ENCODE measurements around the gene TOMM40. TPM values are rescaled to one million over a fixed set of nuclear protein-coding genes. Genes with fewer than 3 reads are reported as not detected.
"Not testable (repeated sequence)": the region's sequence is repeated elsewhere in the genome, so short reads cannot be mapped to it uniquely, and the experiment has no call there.

The TOMM40 gene
- total and polyA plus RNA-seq, 5 donors from 2014 or later, result 22.8 to 27.8 (median 25.7) TPM

DNA sequence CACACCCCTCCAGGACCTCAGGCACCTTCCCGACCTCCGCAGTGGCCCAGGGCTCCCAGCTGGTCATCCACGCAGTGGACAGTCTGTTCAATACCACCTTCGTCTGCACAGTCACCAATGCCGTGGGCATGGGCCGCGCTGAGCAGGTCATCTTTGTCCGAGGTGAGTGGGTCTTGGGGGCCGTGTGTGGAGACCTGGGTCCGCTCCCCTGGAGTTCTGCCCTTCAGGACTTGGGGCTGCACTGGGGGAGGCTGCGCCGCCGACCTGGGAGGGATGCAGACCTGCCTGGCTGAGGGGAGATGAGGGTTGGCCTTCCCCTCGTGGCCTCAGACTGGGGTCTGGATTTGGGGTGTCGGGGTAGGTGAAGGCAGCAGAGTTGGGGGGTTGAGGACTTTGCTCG, 16.7 kb upstream of the TOMM40 start:
- Mint-ChIP-seq H3K36me3 (no peaks in the 10 kb centered on the region), H3K27ac (no peak overlapping the region), H3K4me3 (no peak overlapping the region), H3K27me3 (peaks cover 5% of the 10 kb centered on the region), H3K4me1 (peaks cover 0 to 3% (median 2%) of the 10 kb centered on the region in 4 donors), H3K9me3 (peaks cover 0 to 2% (median 0%) of the 10 kb centered on the region in 7 donors)
- no peaks in the 10 kb centered on the region for H3K9me3 ChIP-seq (ENCODE audit: control insufficient read depth in 2 of 2, low read length in 2 of 2)
- H3K4me3 ChIP-seq (ENCODE audit: low read depth, low read length), result no peak overlapping the region
- no peaks in the 10 kb centered on the region for H3K27me3 ChIP-seq (ENCODE audit: control insufficient read depth, insufficient read depth, low read length)
- H3K27ac ChIP-seq (ENCODE audit: insufficient read depth, low read length, poor library complexity, severe bottlenecking), result no peak overlapping the region
- H3K36me3 ChIP-seq (ENCODE audit: control insufficient read depth, insufficient read depth, low read length), result no peaks in the 10 kb centered on the region
- DNase-seq, result no peak
- ATAC-seq (ENCODE audit: low read depth in 2 of 2), result no peak
- H3K4me1 ChIP-seq (ENCODE audit: control insufficient read depth, insufficient read depth, low read length, poor library complexity, severe bottlenecking), result no peaks in the 10 kb centered on the region

DNA sequence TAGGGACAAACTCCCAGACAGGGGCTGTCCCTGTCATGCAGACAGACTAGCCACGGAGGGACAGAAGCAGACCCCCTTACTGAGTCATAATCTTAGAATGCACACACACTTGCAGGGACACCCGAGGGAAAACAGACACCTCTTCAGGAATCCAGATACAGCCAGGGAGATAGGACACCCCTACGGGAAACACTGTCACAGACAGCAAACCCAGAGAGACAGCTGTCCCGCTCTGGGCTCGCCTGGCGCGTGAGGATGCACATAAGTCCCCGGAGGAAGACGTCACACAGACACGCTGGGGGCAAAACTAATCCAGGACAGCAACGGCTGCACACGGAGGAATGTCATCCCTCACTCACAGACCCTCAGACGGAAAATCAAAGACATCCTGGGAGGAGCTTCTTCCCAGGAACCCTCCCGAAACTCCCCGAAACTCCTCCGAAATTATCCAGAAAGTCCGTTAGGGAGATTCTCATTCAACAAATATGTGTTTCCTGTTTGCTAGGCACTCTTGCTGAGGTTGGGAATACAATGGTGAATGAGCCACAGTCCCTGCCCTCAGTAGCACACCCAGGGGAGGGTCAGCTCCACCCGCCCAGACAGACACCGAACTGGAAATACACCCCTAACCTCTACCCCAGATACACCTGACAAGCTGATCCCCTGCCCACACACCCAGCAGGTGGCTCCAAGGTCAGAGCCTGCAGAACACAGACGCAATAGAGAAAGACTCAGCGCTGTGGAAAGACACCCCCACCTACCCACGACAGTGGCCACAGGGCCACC, 15.2 kb upstream of the TOMM40 start:
- no peaks in the 10 kb centered on the region for H3K36me3 ChIP-seq (ENCODE audit: control insufficient read depth, insufficient read depth, low read length)
- Mint-ChIP-seq H3K9me3 (peaks cover 0 to 2% (median 0%) of the 10 kb centered on the region in 7 donors), H3K36me3 (no peaks in the 10 kb centered on the region), H3K4me3 (no peak overlapping the region), H3K4me1 (peaks cover 0 to 3% (median 2%) of the 10 kb centered on the region in 4 donors), H3K27ac (no peak overlapping the region), H3K27me3 (no peaks in the 10 kb centered on the region)
- no peak for DNase-seq
- no peaks in the 10 kb centered on the region for H3K9me3 ChIP-seq (ENCODE audit: control insufficient read depth in 2 of 2, low read length in 2 of 2)
- no peaks in the 10 kb centered on the region for H3K27me3 ChIP-seq (ENCODE audit: control insufficient read depth, insufficient read depth, low read length)
- no peak overlapping the region for H3K4me3 ChIP-seq (ENCODE audit: low read depth, low read length)
- no peaks in the 10 kb centered on the region for H3K4me1 ChIP-seq (ENCODE audit: control insufficient read depth, insufficient read depth, low read length, poor library complexity, severe bottlenecking)
- ATAC-seq (ENCODE audit: low read depth in 2 of 2), result no peak
- no peak overlapping the region for H3K27ac ChIP-seq (ENCODE audit: insufficient read depth, low read length, poor library complexity, severe bottlenecking)

DNA sequence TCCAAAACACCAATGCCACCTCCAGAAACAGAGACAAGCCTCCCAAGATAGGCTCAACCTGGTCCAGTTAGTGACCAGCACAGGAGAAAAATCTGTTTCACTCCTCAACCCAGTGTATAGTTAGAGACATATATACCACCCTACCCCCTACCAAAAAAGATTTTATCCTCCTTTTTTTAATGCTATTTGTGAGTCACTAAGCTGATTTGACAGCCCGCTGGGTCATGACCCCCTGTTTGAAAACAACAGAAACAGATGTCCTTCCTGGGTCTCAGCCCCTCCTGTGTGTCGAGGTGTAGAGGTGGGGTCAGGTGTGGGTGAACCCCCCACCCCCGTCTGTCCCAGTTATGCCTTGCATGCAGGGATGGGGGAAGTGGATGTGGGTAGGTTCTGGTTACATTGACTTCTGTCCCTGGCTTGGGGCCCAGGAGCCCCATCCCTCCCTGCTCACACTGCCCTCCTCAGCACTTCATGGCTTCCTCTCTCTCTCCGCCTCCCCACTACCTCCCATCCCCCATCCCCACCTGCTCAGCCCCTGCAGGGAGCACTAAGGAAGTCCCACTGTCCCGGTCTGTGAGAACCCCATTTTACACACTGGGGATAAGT, 14.0 kb upstream of the TOMM40 start:
- no peaks in the 10 kb centered on the region for H3K4me1 ChIP-seq (ENCODE audit: control insufficient read depth, insufficient read depth, low read length, poor library complexity, severe bottlenecking)
- H3K9me3 ChIP-seq (ENCODE audit: control insufficient read depth in 2 of 2, low read length in 2 of 2), result no peaks in the 10 kb centered on the region
- H3K36me3 Mint-ChIP-seq, result no peaks in the 10 kb centered on the region
- DNase-seq (no peak), ATAC-seq (ENCODE audit: low read depth in 2 of 2) (no peak)
- H3K4me1 Mint-ChIP-seq, result peaks cover 0 to 3% (median 2%) of the 10 kb centered on the region in 4 donors
- H3K27me3 ChIP-seq (ENCODE audit: control insufficient read depth, insufficient read depth, low read length), result no peaks in the 10 kb centered on the region
- peaks cover 0 to 2% (median 0%) of the 10 kb centered on the region in 7 donors for H3K9me3 Mint-ChIP-seq
- no peak overlapping the region for H3K27ac ChIP-seq (ENCODE audit: insufficient read depth, low read length, poor library complexity, severe bottlenecking)
- no peak overlapping the region for H3K4me3 ChIP-seq (ENCODE audit: low read depth, low read length)
- H3K27ac Mint-ChIP-seq, result no peak overlapping the region
- no peaks in the 10 kb centered on the region for H3K27me3 Mint-ChIP-seq
- no peak overlapping the region for H3K4me3 Mint-ChIP-seq
- H3K36me3 ChIP-seq (ENCODE audit: control insufficient read depth, insufficient read depth, low read length), result no peaks in the 10 kb centered on the region

DNA sequence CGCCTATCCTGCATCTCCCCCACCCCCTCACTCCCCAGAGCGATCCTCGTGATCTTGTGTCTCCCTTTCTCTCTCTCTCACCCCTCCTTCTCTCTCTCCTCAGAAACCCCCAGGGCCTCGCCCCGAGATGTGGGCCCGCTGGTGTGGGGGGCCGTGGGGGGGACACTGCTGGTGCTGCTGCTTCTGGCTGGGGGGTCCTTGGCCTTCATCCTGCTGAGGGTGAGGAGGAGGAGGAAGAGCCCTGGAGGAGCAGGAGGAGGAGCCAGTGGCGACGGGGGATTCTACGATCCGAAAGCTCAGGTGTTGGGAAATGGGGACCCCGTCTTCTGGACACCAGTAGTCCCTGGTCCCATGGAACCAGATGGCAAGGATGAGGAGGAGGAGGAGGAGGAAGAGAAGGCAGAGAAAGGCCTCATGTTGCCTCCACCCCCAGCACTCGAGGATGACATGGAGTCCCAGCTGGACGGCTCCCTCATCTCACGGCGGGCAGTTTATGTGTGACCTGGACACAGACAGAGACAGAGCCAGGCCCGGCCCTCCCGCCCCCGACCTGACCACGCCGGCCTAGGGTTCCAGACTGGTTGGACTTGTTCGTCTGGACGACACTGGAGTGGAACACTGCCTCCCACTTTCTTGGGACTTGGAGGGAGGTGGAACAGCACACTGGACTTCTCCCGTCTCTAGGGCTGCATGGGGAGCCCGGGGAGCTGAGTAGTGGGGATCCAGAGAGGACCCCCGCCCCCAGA, 12.8 kb upstream of the TOMM40 start:
- ATAC-seq (ENCODE audit: low read depth in 2 of 2), result no peak
- Histone ChIP-seq H3K27me3 (ENCODE audit: control insufficient read depth, insufficient read depth, low read length) (no peaks in the 10 kb centered on the region), H3K4me1 (ENCODE audit: control insufficient read depth, insufficient read depth, low read length, poor library complexity, severe bottlenecking) (no peaks in the 10 kb centered on the region), H3K27ac (ENCODE audit: insufficient read depth, low read length, poor library complexity, severe bottlenecking) (no peak overlapping the region), H3K36me3 (ENCODE audit: control insufficient read depth, insufficient read depth, low read length) (no peaks in the 10 kb centered on the region), H3K9me3 (ENCODE audit: control insufficient read depth in 2 of 2, low read length in 2 of 2) (no peaks in the 10 kb centered on the region), H3K4me3 (ENCODE audit: low read depth, low read length) (no peak overlapping the region)
- DNase-seq, result no peak
- H3K36me3 Mint-ChIP-seq, result no peaks in the 10 kb centered on the region
- no peak overlapping the region for H3K4me3 Mint-ChIP-seq
- no peaks in the 10 kb centered on the region for H3K9me3 Mint-ChIP-seq
- peaks cover 0 to 3% (median 2%) of the 10 kb centered on the region in 4 donors for H3K4me1 Mint-ChIP-seq
- H3K27ac Mint-ChIP-seq, result peak overlapping the region in 1 of 3 donors; percentile 69
- no peaks in the 10 kb centered on the region for H3K27me3 Mint-ChIP-seq

DNA sequence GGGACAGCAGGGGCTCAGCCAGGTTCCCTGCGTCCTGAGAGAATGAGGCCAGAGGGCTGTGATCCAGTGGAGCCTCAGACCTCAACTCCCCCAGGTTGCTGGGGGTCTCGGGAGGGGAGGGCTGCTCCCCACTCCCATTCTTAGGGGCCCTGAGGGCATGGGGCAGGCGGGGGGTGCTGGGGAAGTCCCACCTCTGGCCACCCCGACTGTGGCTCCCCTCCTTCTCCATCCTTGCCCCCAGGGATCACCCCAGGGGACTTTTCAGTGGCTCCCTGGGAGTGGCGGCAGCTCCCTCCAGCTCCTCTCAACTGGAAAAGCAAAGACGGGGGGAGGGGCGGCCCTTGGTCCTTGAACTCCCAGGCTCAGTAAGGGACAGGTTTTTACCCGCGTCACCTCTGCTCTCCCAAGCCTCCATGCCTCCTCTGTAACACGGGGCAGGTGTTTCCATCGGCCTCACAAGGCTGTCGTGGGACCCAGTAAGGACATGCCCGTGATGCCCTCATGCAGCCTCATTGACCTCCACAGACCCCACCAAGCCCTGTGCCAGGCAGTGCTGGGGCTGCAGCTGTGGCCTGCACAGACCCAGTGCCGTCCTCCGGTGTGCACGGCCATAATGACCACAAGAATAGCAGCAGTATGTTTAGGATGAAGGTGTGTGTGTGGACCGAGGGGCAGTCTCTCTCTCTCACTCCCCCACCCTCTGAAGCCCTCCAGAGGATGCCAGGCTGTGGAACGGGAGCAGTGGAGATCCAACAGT, 11.6 kb upstream of the TOMM40 start:
- no peaks in the 10 kb centered on the region for H3K36me3 Mint-ChIP-seq
- no peak for ATAC-seq (ENCODE audit: low read depth in 2 of 2)
- Histone ChIP-seq H3K27me3 (ENCODE audit: control insufficient read depth, insufficient read depth, low read length) (no peaks in the 10 kb centered on the region), H3K4me3 (ENCODE audit: low read depth, low read length) (no peak overlapping the region), H3K36me3 (ENCODE audit: control insufficient read depth, insufficient read depth, low read length) (no peaks in the 10 kb centered on the region), H3K27ac (ENCODE audit: insufficient read depth, low read length, poor library complexity, severe bottlenecking) (no peak overlapping the region), H3K4me1 (ENCODE audit: control insufficient read depth, insufficient read depth, low read length, poor library complexity, severe bottlenecking) (no peaks in the 10 kb centered on the region), H3K9me3 (ENCODE audit: control insufficient read depth in 2 of 2, low read length in 2 of 2) (no peaks in the 10 kb centered on the region)
- DNase-seq, result no peak
- no peak overlapping the region for H3K27ac Mint-ChIP-seq
- H3K9me3 Mint-ChIP-seq, result no peaks in the 10 kb centered on the region
- peaks cover 0 to 3% (median 2%) of the 10 kb centered on the region in 4 donors for H3K4me1 Mint-ChIP-seq
- no peak overlapping the region for H3K4me3 Mint-ChIP-seq
- peaks cover 1% of the 10 kb centered on the region for H3K27me3 Mint-ChIP-seq

DNA sequence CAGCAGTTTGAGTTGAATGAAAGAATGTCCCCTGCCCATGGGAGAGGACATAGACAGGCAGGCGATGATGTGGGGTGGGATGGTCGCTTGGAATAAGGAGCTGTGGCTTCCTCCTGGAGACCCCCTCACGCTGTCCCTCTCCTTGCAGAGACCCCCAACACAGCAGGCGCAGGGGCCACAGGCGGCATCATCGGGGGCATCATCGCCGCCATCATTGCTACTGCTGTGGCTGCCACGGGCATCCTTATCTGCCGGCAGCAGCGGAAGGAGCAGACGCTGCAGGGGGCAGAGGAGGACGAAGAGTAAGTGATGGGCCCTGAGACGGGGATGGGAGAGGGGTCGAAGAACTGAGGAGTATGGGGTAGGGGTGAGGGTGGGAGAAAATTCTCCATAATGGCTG, 9.0 kb upstream of the TOMM40 start:
- no peak overlapping the region for H3K27ac ChIP-seq (ENCODE audit: insufficient read depth, low read length, poor library complexity, severe bottlenecking)
- no peak overlapping the region for H3K4me3 ChIP-seq (ENCODE audit: low read depth, low read length)
- no peak overlapping the region for H3K27ac Mint-ChIP-seq
- H3K4me1 ChIP-seq (ENCODE audit: control insufficient read depth, insufficient read depth, low read length, poor library complexity, severe bottlenecking), result no peaks in the 10 kb centered on the region
- peaks cover 4% of the 10 kb centered on the region for H3K27me3 Mint-ChIP-seq
- no peaks in the 10 kb centered on the region for H3K36me3 ChIP-seq (ENCODE audit: control insufficient read depth, insufficient read depth, low read length)
- peaks cover 0 to 3% (median 0%) of the 10 kb centered on the region in 4 donors for H3K4me1 Mint-ChIP-seq
- ATAC-seq (ENCODE audit: low read depth in 2 of 2), result no peak
- DNase-seq, result no peak
- no peaks in the 10 kb centered on the region for H3K9me3 Mint-ChIP-seq
- no peaks in the 10 kb centered on the region for H3K9me3 ChIP-seq (ENCODE audit: control insufficient read depth in 2 of 2, low read length in 2 of 2)
- H3K27me3 ChIP-seq (ENCODE audit: control insufficient read depth, insufficient read depth, low read length), result no peaks in the 10 kb centered on the region
- no peak overlapping the region for H3K4me3 Mint-ChIP-seq
- no peaks in the 10 kb centered on the region for H3K36me3 Mint-ChIP-seq

DNA sequence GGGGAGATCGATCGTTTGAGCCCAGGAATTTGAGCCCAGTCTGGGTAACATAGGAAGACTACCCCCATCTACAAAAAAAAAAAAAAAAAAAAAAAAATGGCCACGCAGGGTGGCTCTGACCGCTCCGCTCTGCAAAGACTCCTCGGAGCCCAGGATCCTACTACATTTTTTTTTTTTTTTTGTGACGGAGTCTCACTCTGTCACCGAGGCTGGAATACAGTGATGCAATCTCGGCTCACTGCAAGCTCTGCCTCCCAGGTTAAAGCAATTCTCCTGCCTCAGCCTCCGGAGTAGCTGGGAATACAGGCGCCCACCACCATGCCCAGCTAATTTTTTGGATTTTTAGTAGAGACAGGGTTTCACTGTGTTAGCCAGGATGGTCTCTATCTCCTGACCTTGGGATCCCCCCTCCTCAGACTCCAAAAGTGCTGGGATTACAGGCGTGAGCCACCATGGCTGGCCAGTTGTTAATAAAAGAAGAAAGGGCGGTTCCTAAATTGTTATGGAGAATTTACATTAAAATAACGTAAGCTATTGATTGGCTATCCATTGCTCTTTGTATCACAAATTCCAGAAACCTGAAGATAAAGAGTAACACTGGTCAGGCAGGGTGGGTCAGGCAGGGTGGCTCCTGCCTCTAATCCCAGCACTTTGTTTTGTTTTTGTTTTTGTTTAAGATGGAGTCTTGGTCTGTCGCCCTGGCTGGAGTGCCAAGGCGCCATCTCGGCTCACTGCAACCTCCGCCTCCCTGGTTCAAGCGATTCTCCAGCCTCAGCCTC, 8.2 kb upstream of the TOMM40 start:
- not testable (repeated sequence) for H3K27ac ChIP-seq (ENCODE audit: insufficient read depth, low read length, poor library complexity, severe bottlenecking)

More for the DNA sequence above, 8.2 kb upstream of the TOMM40 start:
- H3K36me3 ChIP-seq (ENCODE audit: control insufficient read depth, insufficient read depth, low read length); H3K4me1 Mint-ChIP-seq; H3K27me3 Mint-ChIP-seq; H3K4me3 ChIP-seq (ENCODE audit: low read depth, low read length); H3K4me3 Mint-ChIP-seq; H3K9me3 Mint-ChIP-seq; H3K36me3 Mint-ChIP-seq; H3K4me1 ChIP-seq (ENCODE audit: control insufficient read depth, insufficient read depth, low read length, poor library complexity, severe bottlenecking); H3K9me3 ChIP-seq (ENCODE audit: control insufficient read depth in 2 of 2, low read length in 2 of 2); H3K27ac Mint-ChIP-seq; DNase-seq; ATAC-seq (ENCODE audit: low read depth in 2 of 2); H3K27me3 ChIP-seq (ENCODE audit: control insufficient read depth, insufficient read depth, low read length): not testable (repeated sequence)

Data from CD4-positive, CD25-positive, alpha-beta regulatory T cell (primary cell).